Ovary (tissue), 9 donors: ENCODE results near the gene NAP1L5. TPM values are rescaled to one million over a fixed set of nuclear protein-coding genes. Genes with fewer than 3 reads are reported as not detected.

Experiments used
- DNase-seq, 5 donors: peaks; one replicate each; pipeline ENCODE4 v3.0.0-alpha.2; 2019 to 2020
- H3K27ac ChIP-seq, 2 donors: fragments of 200-600 bp; one replicate each; pipeline versions ENCODE4 v1.5.1 to v1.8.0; 2019 to 2022
- H3K27me3 ChIP-seq: fragments of 200-600 bp; one replicate; pipeline ENCODE4 v1.8.0; 2022
- H3K36me3 ChIP-seq: fragments of 200-600 bp; sonication (generic); one replicate; pipeline ENCODE4 v1.5.1; 2019
- H3K4me1 ChIP-seq: one replicate; pipeline ENCODE4 v1.8.1; 2013; ENCODE audit warnings: mild to moderate bottlenecking, moderate library complexity; ENCODE audit not compliant: insufficient read depth
- H3K4me3 ChIP-seq: fragments of 200-600 bp; sonication (generic); one replicate; pipeline ENCODE4 v1.5.1; 2017
- H3K9me3 ChIP-seq, 2 donors: fragments of 200-600 bp in 1 of 2; sonication (generic) in 1 of 2; one replicate each; pipeline versions ENCODE4 v1.5.1 to v1.8.1; 2013 to 2019; ENCODE audit warnings: mild to moderate bottlenecking in 1 of 2, moderate library complexity in 1 of 2
- CTCF ChIP-seq, 3 donors: fragments of 450-650 bp in 2 of 3; fragments of 200-600 bp in 1 of 3; IDR thresholded peaks; one replicate each; pipeline versions ENCODE4 v1.5.1 to v1.8.0; 2016 to 2022; ENCODE audit warnings: antibody characterized with exemption in 3 of 3, mild to moderate bottlenecking in 1 of 3
- EP300 ChIP-seq: sonication (generic); formaldehyde crosslinking; IDR thresholded peaks from one replicate; pipeline ENCODE4 v1.6.1; 2017; ENCODE audit warnings: antibody characterized with exemption
- POLR2A ChIP-seq: fragments of 450-650 bp; IDR thresholded peaks from one replicate; pipeline ENCODE4 v1.6.1; 2017; ENCODE audit warnings: antibody characterized with exemption, mild to moderate bottlenecking, moderate library complexity
- WGBS, 3 donors: extraction: QIAGEN DNeasy Blood & Tissue Kit in 1 of 3; methylation state at CpG; one replicate each; pipeline versions ENCODE4 v1.1.5 to v1.1.7; 2013 to 2017; 5-methylcytosine and 5-hydroxymethylcytosine counted together
- intact Hi-C, 4 donors: fragments of 100-400 bp; cut with DNase I; formaldehyde crosslinking; loops; one replicate each; pipeline versions ENCODE4 v1.11.0 to v1.15.1; 2022 to 2023
- polyA plus RNA-seq, 2 donors: library from polyadenylated mRNA; stranded (reverse); fragments of 200-250 nt in 1 of 2; fragments of 350-450 nt in 1 of 2; fragmentation: Illumina TruSeq in 1 of 2; extraction: RNeasy Lipid Tissue Mini Kit (QIAGEN cat#74804) in 1 of 2; gene quantifications; one replicate each; pipeline ENCODE4 v1.2.3, GENCODE V29; 2013 to 2014
- total RNA-seq, 7 donors: library from RNA; depleted of rRNA in 2 of 7; stranded (reverse); fragments of >200 nt in 2 of 7; fragmentation: NEBNext Ultra II Directional in 3 of 7; extraction: Animal tissue kit (Norgen Biotek cat#: 25700) in 3 of 7; gene quantifications; one replicate each; pipeline versions ENCODE4 v1.1.0 to v1.2.4, GENCODE V29; 2016 to 2023
- donor health status: DM: no; HTN: no; CAD: no; lungs with moderate emphysema.
- donor health status: DM: no; HTN: no; CAD: no.
- donor health status: Bipolar disorder and iron deficiency.
- donor health status: DM: yes; HTN: yes; CAD: no.
- donor health status: DM: no; HTN: no; CAD: no.
- donor health status: DM: yes; HTN: yes; CAD: no.

Gene NAP1L5
- total and polyA plus RNA-seq, 9 donors: 7.6 to 18.3 (median 11.4) TPM

- Histone ChIP-seq H3K27me3 (no peaks in the 10 kb centered on the region), H3K27ac (no peak overlapping the region), H3K4me3 (no peak overlapping the region), H3K9me3 (no peaks in the 10 kb centered on the region), H3K4me1 (no peaks in the 10 kb centered on the region), H3K36me3 (no peaks in the 10 kb centered on the region)
- intact Hi-C loops: loop anchor here in 3 of 4 donors (5.0 to 10.0 kb wide), 4 partner anchors 110 to 320 kb away; no protein-coding TSS in a partner anchor
- no peak for TF ChIP-seq CTCF (IDR thresholded peaks at IDR 0.05)
- no peak for TF ChIP-seq EP300
- TF ChIP-seq POLR2A: no peak
- DNase-seq: no peak
Measured at GRCh38 chr4:88705223-88705622, 7.6 kb upstream of the NAP1L5 start.

GRCh38 chr4:88702782-88703181 is 5.2 kb upstream of the NAP1L5 start:
- H3K36me3 ChIP-seq: no peaks in the 10 kb centered on the region
- WGBS, 3 donors: 84 to 100% (median 89%) methylated on average over 2 of the region's 2 CpGs

GRCh38 chr4:88698519-88698918 is 890 bp upstream of the NAP1L5 start:
- H3K27me3 ChIP-seq: no peaks in the 10 kb centered on the region
- no peaks in the 10 kb centered on the region for H3K9me3 ChIP-seq
- WGBS, 3 donors: 92 to 98% (median 97%) methylated on average over 7 of the region's 7 CpGs
- no peaks in the 10 kb centered on the region for H3K36me3 ChIP-seq
- H3K27ac ChIP-seq: peak overlapping the region in 1 of 2 donors; percentile 29
- H3K4me1 ChIP-seq: peaks cover 6% of the 10 kb centered on the region
- intact Hi-C loops: no loop called here
- H3K4me3 ChIP-seq: no peak overlapping the region
- peak in 1 of 5 donors; percentile 30 for DNase-seq
- no peak for TF ChIP-seq CTCF (IDR thresholded peaks at IDR 0.05)
- TF ChIP-seq EP300: no peak
- no peak for TF ChIP-seq POLR2A

More at GRCh38 chr4:88702782-88703181, 5.2 kb upstream of the NAP1L5 start:
- intact Hi-C loops: loop anchor here in 2 of 4 donors (10.0 kb wide), 3 partner anchors 112 to 322 kb away; no protein-coding TSS in a partner anchor
- TF ChIP-seq POLR2A (no peak), EP300 (no peak), CTCF (IDR thresholded peaks at IDR 0.05) (no peak)
- H3K9me3 ChIP-seq: no peaks in the 10 kb centered on the region
- no peaks in the 10 kb centered on the region for H3K27me3 ChIP-seq
- H3K4me3 ChIP-seq: no peak overlapping the region
- H3K27ac ChIP-seq: no peak overlapping the region
- no peak for DNase-seq
- H3K4me1 ChIP-seq: peaks cover 3% of the 10 kb centered on the region

- TF ChIP-seq EP300 (no peak), CTCF (IDR thresholded peaks at IDR 0.05) (no peak), POLR2A (no peak)
- peak overlapping the region; percentile 58 for H3K4me3 ChIP-seq
- no peaks in the 10 kb centered on the region for H3K27me3 ChIP-seq
- H3K9me3 ChIP-seq: no peaks in the 10 kb centered on the region
- H3K27ac ChIP-seq: peak overlapping the region; percentile 29 to 52
- H3K4me1 ChIP-seq: peaks cover 6% of the 10 kb centered on the region
- DNase-seq: peak; percentile 40 to 62 (median 55)
- intact Hi-C loops: no loop called here
- H3K36me3 ChIP-seq: no peaks in the 10 kb centered on the region
- 34 to 46% (median 43%) methylated on average over 18 of the region's 18 CpGs for WGBS, 3 donors
Measured at GRCh38 chr4:88697141-88697540, 488 bp downstream of the NAP1L5 start.
